Omental fat pad (tissue), 4 donors: Measurements from ENCODE around the gene RAB11FIP4. TPM values are rescaled to one million over a fixed set of nuclear protein-coding genes. Genes with fewer than 3 reads are reported as not detected.

Experiments used
- ATAC-seq: fragments of 150-250 bp; one replicate; pipeline ENCODE4 v1.9.1; 2016; ENCODE audit warnings: mild to moderate bottlenecking, moderate library complexity; ENCODE audit not compliant: low FRiP score
- DNase-seq: peaks from one replicate; pipeline ENCODE4 v3.0.0-alpha.2; 2019; ENCODE audit warnings: low spot score
- total RNA-seq, 4 donors: library from RNA; depleted of rRNA; stranded (reverse); fragments of >200 nt; gene quantifications; one replicate each; pipeline ENCODE4 v1.1.0, GENCODE V29; 2016
- TF ChIP-seq, protein P1 (sequence below), 3 donors: fragments of 450-650 bp; IDR thresholded peaks; one replicate each; pipeline ENCODE4 v1.5.1; 2016 to 2017; ENCODE audit warnings: antibody characterized with exemption in 3 of 3, mild to moderate bottlenecking in 3 of 3, moderate library complexity in 2 of 3

The RAB11FIP4 gene
- total RNA-seq, 4 donors from 2014 or later = 2.8 to 12.0 (median 5.7) TPM

GRCh38 chr17:31490019-31490650, 98.7 kb downstream of the RAB11FIP4 start:
- no peak for DNase-seq
- TF ChIP-seq, protein P1, sequence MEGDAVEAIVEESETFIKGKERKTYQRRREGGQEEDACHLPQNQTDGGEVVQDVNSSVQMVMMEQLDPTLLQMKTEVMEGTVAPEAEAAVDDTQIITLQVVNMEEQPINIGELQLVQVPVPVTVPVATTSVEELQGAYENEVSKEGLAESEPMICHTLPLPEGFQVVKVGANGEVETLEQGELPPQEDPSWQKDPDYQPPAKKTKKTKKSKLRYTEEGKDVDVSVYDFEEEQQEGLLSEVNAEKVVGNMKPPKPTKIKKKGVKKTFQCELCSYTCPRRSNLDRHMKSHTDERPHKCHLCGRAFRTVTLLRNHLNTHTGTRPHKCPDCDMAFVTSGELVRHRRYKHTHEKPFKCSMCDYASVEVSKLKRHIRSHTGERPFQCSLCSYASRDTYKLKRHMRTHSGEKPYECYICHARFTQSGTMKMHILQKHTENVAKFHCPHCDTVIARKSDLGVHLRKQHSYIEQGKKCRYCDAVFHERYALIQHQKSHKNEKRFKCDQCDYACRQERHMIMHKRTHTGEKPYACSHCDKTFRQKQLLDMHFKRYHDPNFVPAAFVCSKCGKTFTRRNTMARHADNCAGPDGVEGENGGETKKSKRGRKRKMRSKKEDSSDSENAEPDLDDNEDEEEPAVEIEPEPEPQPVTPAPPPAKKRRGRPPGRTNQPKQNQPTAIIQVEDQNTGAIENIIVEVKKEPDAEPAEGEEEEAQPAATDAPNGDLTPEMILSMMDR (IDR thresholded peaks at IDR 0.05) = no peak
- ATAC-seq = no peak

- DNase-seq (no peak), ATAC-seq (no peak)
- TF ChIP-seq, protein P1 (IDR thresholded peaks at IDR 0.05) = no peak
Observed at GRCh38 chr17:31490671-31491375, 99.3 kb downstream of the RAB11FIP4 start.

- DNase-seq = no peak
- ATAC-seq = no peak
- TF ChIP-seq, protein P1 (IDR thresholded peaks at IDR 0.05) = no peak
Observed at GRCh38 chr17:31491376-31492131, 100.1 kb downstream of the RAB11FIP4 start.

- TF ChIP-seq, protein P1 (IDR thresholded peaks at IDR 0.05) = no peak
Observed at GRCh38 chr17:31492206-31492605, 100.7 kb downstream of the RAB11FIP4 start.

DNA sequence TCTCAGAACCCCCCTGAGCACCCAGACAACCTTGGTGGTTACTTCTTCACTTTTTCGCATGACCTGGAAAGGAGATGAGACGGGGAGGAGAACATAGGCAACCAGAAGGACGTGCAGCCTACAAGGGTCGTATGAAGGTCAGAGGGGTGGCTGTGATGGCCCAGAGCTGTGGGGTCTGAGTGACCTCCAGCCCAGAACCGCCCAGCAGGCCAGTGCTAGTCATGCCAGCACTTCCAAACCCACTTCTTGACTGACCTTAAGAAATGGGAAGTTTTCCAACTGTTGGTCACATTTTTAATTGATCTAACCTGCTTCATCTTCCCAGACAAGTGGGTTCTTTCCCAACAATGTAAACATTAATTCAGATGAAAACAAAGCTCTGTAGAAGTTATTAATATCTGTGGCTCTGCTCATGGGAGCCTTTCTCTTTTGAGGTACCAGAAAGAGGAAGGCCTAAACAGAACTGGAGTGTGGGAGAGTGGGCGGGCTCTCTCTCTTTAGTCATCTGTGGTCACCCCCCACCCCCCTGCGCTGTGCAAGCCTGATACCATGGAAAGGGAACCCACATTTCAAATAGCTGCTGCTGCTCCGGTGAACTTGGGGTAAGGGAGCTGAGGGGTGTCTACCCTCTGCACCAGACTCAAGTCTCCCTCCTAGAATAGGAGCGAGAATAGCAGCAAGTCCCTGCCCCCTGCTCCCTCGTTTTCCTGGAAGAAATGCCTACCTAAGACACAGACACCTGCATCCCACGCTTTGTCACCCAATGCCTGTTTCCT, 101.6 kb downstream of the RAB11FIP4 start:
- no peak for ATAC-seq
- no peak for DNase-seq
- TF ChIP-seq, protein P1 (IDR thresholded peaks at IDR 0.05) = no peak

More at GRCh38 chr17:31492206-31492605, 100.7 kb downstream of the RAB11FIP4 start:
- DNase-seq (no peak), ATAC-seq (no peak)

GRCh38 chr17:31493656-31494155, 102.2 kb downstream of the RAB11FIP4 start:
- TF ChIP-seq, protein P1 (IDR thresholded peaks at IDR 0.05) = no peak
- ATAC-seq (no peak), DNase-seq (no peak)
